HG02840 (cell line): ENCODE data around the gene PDE10A.

Experiments used
- ATAC-seq: cut with Tn5 transposase; IDR thresholded peaks from one replicate; pipeline ENCODE4 v1.9.1; 2021; ENCODE audit warnings: mild to moderate bottlenecking, moderate library complexity, moderate number of reproducible peaks; ENCODE audit not compliant: unreplicated experiment, low FRiP score

The PDE10A gene

DNA sequence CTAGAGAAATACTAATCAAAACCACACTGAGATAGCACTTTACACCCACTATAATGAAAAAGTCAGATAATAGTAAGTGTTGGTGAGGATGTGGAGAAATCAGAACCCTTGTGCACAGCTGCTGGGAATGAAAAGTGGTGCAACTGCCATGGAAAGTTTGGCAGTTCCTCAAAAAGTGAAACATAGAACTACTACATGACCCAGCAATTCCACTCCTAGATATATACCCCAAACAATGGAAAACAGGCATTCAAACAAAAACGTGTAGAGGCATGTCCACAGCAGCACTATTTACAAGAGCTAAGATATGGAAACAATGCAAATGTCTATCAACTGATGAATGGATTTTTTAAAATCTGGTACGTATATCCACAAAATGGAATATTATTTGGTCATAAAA lies 236.1 kb downstream of the PDE10A start:
- no peak for ATAC-seq

DNA sequence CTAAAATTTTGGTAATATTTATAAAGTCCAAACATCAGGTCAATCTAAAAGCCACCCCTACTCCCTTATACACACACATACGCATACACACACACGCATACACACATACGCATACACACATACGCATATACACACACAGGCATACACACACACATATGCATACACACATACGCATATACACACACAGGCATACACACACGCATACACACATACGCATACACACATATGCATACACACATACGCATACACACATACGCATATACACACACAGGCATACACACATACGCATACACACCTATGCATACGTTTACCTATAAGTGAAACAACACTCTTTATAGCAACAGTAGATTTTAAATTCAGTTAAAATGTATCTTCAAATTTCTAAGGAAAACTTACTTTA lies 240.8 kb downstream of the PDE10A start:
- no peak for ATAC-seq

DNA sequence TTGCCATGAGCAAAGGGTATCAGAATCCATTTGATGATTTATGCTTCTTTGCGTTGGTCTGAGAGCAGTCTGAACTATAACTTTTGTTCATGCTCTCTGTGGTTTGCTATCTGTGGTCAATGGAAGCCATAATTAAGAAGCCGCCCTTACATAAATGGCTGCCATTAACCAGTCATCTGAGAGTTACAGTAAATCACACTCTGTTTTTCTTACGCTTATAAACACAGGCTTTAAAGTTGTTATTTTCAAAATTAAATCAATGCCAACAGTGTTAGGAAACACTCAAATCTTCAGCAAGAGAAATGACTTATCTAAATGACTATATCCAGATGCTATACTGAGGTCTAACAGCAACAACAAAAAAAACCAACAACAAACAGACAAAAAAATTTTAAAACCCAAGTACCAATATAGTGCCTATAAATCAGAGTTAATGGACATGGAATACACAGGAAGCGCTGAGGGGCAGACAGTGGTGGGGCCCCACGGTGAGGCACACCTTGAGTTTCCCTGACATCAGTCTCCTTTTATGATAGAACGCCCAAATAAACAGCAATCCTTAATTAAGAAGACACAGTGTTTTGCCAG lies 245.7 kb downstream of the PDE10A start:
- ATAC-seq, result no peak

DNA sequence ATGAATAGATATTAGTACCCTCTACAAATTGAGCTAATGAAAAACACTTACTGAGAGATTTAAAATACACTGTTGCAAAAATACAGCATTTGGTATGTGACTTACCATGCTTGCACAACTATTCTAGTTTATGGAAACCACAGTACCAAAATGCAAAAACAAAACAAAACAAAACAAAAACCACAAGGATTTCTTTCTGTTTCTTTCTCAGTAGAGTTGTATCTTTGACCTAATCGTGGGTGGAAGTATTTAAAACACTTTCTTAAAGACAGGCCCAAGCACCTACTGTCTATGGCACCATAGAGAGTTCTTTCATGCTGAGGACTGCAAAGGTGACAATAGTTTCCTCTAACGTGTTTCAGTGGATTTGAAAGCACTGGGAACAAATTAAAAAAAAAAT lies 258.3 kb downstream of the PDE10A start:
- ATAC-seq, result no peak

DNA sequence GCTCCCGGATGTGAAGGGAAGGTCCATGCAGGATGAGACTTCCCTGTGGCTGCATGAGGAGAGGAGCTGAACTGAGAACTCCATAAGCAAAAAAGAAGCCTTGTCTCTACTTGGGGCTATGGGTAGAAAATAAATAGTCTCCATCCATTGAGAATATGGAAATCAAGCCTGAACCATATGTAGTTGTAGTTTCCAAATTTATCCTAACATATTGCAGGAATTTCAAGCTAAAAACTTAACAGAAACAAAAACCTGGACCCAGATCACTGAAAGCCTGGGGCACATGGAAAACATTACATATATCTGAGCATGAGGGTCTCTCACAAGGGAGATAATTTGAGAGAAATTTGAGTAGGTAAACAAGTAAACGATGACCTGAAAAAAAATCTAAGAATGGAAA lies 258.7 kb downstream of the PDE10A start:
- ATAC-seq, result no peak

DNA sequence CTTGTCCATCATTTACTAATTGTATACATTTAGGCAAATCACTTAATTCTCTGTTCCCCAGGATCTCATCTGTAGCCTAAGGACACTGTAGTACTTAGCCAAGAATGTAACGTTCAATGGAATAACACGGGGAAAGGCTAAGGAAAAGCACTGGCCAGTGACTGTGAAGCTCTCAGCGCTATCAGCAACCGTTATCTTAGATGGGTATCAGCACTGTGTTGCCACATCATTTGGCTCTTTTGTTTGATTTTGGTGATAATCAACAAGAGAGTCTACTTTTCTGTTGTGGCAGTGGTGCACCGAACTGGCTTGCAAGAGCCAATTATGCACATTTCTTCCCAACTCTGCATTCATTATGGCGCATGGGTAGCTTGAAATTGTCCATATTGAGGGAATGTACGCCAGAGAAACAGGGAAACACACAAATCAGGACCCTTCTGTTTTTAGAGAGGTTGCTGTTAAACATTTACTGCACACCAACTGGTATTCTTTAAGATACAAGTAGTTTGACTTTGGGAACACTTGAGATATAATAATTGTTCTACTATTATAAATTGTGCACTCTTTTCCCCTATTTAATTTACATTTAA lies 259.9 kb downstream of the PDE10A start:
- no peak for ATAC-seq

DNA sequence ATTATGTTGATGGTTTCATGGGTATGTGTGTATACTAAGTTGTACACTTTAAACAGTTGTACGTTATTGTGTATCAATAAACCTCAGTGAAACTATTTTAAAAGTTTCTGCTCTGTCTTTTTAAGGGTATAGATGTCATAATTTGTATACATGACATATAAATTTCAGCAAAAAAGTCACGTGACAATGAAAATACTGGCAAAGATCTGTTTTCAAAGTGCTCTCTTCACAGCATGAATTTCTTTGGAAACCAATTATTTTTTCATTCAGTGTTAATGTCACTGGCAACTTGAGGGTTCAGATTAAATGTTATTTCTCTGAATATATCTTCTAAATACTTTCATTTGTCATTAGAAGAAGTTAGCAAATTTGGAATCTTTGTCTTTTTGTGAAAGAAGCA lies 261.9 kb downstream of the PDE10A start:
- no peak for ATAC-seq

DNA sequence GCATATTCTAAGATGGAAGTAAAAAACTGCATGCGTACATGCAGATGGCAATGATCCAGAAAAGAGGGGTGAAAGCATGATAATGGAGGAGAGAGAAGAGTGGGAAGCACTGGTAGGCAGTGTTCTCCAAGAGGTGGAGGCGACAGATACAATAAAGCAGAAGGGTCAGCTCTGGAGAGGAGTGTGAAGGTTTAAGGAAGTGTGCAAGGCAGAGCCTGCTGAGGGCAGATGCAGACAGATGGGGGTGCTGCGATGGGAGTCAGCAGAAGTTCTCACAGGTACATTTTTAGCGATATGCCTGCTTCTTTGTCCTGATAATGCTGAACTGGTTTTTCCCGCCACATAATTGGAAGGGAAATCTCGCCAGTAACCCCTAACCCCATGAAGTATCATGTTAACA lies 272.6 kb downstream of the PDE10A start:
- ATAC-seq, result no peak

DNA sequence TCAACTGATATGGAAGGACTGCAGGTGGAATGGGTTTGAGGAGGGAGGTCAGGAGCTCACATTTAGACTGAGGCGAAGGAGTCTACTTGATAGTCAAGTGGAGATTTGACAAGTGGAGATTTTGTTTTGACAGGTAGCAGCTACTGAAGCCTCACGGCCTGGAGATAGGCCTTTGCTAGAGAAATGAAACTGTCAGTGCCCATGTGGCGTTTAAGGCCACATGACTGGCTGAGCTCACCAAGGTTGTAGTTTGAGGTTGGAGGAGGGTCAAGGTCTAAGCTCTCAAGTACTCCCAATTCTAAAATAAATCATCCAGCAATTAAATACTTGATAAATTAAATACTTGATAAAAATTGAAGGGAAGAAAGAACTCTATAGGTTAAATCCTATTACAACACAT lies 273.5 kb downstream of the PDE10A start:
- no peak for ATAC-seq

DNA sequence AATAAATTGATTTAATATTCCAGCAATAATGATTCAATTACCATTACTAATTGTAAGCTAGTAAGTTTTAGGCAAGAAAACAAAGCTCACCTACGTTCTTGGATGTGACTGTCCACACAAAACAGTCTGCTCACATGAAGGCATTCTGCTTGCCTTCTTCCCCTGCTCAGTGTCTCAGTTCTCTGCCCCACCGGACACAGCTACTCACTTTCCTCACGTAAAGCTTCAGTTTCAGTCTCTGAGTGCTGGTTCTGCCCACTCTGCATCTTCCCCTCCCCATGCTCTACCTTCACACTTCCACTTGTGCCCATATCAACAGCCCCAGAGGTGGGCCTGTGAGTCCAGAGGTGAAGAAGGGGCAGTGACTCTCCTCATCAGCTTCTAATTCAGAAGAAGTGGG lies 279.7 kb downstream of the PDE10A start:
- ATAC-seq, result no peak

DNA sequence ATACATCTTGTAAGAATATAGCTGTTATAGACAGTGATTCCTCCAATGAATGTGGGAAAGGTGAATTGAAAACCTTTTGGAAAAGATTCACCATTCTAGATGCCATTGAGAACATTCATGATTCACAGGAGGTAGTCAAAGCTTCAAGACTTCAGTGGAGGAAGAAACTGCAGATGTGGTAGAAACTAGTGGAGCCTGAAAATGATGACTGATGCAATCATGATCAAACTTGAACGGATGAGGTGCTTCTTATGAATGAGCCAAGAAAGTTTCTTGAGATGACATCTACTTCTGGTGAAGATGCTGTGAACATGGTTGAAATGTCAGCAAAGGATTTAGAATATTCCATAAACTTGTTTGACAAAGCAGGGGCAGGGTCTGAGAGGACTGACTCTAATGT lies 286.9 kb downstream of the PDE10A start:
- ATAC-seq, result no peak

DNA sequence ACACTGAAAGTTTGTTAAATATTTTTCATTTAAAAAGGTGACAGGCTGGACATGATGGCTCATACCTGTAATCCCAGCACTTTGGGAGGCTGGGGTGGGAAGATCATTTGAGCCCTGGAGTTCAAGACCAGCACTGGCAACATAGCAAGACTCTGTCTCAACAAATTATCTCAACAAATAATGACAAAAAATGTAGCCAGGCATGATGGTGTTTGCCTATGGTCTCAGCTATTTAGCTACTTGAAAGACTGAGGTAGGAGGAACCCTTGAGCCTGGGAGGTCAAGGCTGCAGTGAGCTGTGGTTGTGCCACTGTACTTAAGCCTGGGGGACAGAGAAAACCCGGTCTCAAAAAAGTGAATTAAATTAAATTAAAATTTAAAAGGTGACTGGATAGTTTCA lies 297.7 kb downstream of the PDE10A start:
- no peak for ATAC-seq

DNA sequence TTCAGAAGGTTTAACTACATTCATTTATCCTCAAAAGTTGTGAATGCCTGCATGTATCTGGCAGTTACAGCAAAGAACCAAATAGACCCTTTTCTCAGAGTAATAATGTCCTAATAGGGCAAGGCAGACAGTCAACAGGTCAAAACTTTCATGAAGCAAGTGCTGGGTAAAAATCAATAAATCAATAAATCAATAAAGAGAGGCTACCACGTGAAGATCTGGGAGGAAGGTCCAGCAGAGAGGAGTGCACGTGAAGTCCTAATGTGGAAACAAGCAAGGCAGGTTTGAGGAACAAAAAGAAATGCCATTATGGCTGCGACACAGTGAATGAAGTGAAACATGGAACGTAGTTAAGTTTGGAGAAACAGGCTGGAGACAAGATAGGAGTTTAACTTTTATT lies 317.3 kb downstream of the PDE10A start:
- no peak for ATAC-seq

DNA sequence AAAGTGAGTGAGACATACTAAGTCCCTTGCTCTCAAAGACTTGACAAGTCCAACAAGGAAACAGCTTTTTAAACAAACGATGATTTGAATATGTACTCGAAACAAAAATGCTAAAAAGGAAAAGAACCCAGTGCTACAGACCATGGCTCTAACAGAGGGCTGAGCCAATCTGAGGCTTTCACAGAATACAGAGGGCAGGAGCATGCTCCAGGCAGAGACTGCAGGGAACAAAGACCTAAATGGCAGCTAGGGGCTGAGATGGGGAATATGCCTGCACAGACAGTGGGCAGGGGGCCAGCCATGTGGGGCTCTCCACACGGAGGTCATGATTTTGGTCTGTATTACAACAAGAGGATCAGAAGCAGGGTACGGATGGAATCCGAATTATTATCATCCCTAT lies 322.5 kb downstream of the PDE10A start:
- no peak for ATAC-seq

DNA sequence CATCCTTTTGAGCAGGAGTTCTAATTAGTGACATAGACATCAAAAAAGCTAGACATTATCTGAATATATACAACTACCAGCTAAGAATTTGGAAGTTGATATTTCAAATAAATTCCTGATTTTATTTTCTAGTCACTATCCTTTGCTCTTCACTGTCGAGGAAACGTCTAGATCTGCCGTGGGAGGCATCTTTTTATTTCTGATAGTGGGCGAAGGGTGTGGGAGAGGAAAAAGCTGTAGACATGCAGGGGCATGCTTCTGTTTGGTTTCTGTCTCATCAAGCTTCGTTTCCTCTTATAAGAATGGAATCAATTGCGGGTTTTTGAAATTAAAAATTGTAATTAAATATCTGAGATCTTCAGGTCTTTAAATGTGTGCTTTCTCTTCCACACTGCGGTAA lies 337.4 kb downstream of the PDE10A start:
- no peak for ATAC-seq

DNA sequence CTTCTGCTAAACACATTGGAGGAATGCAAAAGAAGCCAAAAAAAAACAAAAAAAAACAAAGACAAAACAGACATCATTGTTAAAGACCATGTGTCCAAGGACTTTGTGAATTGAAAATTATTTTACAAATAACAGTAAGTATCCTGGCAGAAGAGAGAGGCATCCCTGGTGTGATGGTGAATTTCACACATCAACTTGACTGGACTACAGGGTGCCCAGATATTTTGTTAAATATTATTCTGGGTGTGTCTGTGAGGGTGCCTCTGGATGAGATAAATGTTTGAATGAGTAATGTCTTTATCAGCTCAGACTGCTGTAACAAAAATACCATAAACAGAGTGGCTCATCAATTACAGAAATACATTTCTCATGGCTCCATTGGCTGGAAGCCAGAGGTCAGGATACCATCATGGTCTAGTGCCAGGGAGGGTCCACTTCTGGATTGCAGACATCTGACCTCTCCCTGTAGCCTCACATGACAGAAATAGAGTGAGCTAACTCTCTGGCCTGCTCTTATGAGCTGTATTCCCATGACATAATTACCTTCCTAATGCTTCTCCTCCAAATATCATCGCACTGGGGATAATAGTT lies 341.4 kb downstream of the PDE10A start:
- no peak for ATAC-seq

DNA sequence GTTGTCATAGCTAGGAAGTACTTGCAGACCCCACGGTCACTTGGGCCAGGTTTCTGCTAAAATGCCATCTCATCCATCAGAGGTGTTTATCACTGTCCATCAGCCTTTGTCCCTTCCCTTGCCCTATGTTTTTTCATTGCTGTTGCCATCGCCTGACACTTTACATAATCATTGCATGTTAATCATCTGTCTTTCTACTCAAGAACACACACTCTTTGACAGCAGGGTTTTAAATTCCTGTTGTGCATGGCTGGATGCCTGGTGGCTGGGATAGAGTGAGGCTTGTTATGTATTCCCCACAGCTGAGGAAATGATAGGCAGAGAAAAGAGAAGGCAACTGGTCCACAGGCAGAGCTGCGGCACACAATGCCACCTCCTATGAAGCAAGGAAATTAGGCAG lies 341.9 kb downstream of the PDE10A start:
- ATAC-seq, result no peak

DNA sequence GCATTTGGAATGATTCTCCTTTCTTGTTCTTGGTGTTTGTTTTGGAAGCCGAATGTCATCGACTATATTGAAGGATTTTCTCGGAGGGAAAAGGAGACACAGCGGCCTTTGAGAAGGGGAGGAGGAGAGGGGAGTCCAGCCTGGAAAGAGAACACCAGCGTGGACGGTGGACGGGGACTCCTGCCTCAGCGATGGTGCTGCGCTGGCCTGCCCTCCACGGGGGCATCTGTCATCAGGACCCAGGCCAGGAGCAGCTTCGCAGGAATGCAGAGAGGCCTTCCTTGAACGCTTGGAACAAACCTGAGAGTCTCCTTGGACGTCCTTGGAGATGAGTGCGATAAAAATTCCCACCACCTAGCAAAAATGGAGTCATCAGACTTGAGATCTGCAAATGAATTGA lies 345.3 kb downstream of the PDE10A start:
- ATAC-seq, result no peak

DNA sequence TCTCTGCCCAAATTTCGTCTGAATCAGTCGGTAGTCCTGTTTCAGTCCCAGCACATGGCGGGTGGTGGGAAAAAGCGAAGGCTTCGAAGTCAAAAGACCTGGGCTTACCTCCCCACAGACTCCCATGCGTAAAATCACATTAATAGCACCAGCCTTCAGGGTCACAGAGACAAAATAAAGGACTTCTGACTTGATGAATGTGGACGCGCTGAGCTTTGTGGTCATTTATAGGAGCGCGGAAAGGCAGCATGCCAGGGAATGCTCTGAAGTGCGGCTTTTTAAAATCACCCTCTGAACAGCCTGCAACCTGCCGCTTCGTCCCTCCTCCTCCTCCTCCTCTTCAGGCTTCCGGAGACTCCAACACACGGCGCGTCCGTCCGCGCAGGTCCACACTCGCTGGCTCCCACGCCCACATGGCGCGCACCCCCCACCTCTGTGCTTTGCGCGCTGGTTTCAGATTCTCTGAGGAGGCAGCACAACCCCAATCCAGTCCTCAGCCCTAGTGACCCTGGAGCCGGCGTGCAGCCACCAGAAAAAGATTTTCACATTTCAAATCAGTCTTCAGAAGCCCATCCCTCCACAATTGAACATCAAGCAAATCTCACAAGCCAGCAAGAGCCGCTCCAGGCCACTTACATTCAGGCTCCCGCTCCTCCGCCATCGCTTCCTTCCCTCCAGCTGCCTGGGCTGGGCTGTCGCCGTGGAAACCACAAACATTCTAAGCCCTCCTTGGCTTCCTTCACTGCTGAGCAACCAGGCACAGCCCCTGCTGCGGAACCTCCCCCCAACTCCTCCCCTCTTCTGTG lies 353.9 kb downstream of the PDE10A start, which contains the start of gene C6orf118:
Gene C6orf118 (minus strand): TSS at position 680 of the 806 bp plus-strand sequence. CDS start 19 bp downstream, at position 661.
- no peak for ATAC-seq

DNA sequence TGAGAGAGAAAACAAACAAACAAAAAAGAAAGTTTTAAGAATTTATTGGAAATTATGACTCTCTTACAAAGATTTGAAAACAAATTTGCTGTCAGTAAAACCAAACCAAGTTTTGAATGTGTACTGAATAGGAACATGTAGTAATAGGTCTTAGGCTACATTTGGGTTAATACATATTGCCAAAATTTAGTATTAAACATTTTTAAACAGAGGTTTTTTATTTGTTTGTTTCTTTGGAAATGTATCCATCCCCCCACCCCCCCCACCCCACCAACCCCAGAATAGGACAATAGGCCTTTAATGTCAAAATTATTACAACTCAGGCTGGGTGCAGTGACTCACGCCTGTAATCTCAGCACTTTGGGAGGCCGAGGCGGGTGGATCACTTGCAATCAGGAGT lies 356.1 kb downstream of the PDE10A start:
- ATAC-seq, result no peak
